BLaER1 (cell line): ENCODE data around the gene IGFALS.

Source experiments
- H3K27ac ChIP-seq: shearing (Covaris generic); formaldehyde crosslinking; 2 replicates; pipeline ENCODE4 v1.8.1; 2022
- H3K27me3 ChIP-seq: shearing (Covaris generic); formaldehyde crosslinking; 2 replicates; pipeline ENCODE4 v1.8.1; 2022
- H3K36me3 ChIP-seq: shearing (Covaris generic); formaldehyde crosslinking; 2 replicates; pipeline ENCODE4 v1.8.1; 2022
- H3K4me1 ChIP-seq: shearing (Covaris generic); formaldehyde crosslinking; 2 replicates; pipeline ENCODE4 v1.8.1; 2022
- H3K4me2 ChIP-seq: shearing (Covaris generic); formaldehyde crosslinking; 2 replicates; pipeline ENCODE4 v1.8.1; 2022
- H3K4me3 ChIP-seq: shearing (Covaris generic); formaldehyde crosslinking; 2 replicates; pipeline ENCODE4 v1.8.1; 2022
- H3K9ac ChIP-seq: shearing (Covaris generic); formaldehyde crosslinking; 2 replicates; pipeline ENCODE4 v1.8.1; 2022
- H3K9me3 ChIP-seq: shearing (Covaris generic); formaldehyde crosslinking; 2 replicates; pipeline ENCODE4 v1.8.1; 2022
- H4K20me1 ChIP-seq: shearing (Covaris generic); formaldehyde crosslinking; 2 replicates; pipeline ENCODE4 v1.8.1; 2022
- Cebpa-rat ChIP-seq: shearing (Covaris generic); IDR thresholded peaks from 2 replicates; pipeline ENCODE4 v1.8.1; 2022

The IGFALS gene

GRCh38 chr16:1749152-1750117 lies 44.1 kb downstream of the IGFALS start:
- peaks cover 97% of the 10 kb centered on the region for H3K36me3 ChIP-seq

GRCh38 chr16:1747934-1748333 lies 45.6 kb downstream of the IGFALS start:
- H3K4me2 ChIP-seq = no peak overlapping the region
- H3K36me3 ChIP-seq = peaks cover 99% of the 10 kb centered on the region

More at GRCh38 chr16:1749152-1750117, 44.1 kb downstream of the IGFALS start:
- TF ChIP-seq Cebpa-rat = no peak
- no peak overlapping the region for H3K4me3 ChIP-seq
- H3K9ac ChIP-seq = no peak overlapping the region
- H3K27ac ChIP-seq = no peak overlapping the region
- peaks cover 56% of the 10 kb centered on the region for H4K20me1 ChIP-seq
- peaks cover 12% of the 10 kb centered on the region for H3K4me1 ChIP-seq
- no peaks in the 10 kb centered on the region for H3K27me3 ChIP-seq
- H3K4me2 ChIP-seq = no peak overlapping the region
- no peaks in the 10 kb centered on the region for H3K9me3 ChIP-seq

GRCh38 chr16:1746693-1747195 lies 46.8 kb downstream of the IGFALS start:
- Histone ChIP-seq H3K4me1 (peaks cover 12% of the 10 kb centered on the region), H3K36me3 (peaks cover 99% of the 10 kb centered on the region), H3K27me3 (no peaks in the 10 kb centered on the region), H3K9me3 (no peaks in the 10 kb centered on the region), H4K20me1 (peaks cover 78% of the 10 kb centered on the region), H3K27ac (no peak overlapping the region), H3K4me2 (no peak overlapping the region), H3K9ac (no peak overlapping the region), H3K4me3 (no peak overlapping the region)
- no peak for TF ChIP-seq Cebpa-rat

More at GRCh38 chr16:1747934-1748333, 45.6 kb downstream of the IGFALS start:
- H3K27ac ChIP-seq = no peak overlapping the region
- H3K9ac ChIP-seq = no peak overlapping the region
- H3K9me3 ChIP-seq = no peaks in the 10 kb centered on the region
- TF ChIP-seq Cebpa-rat = no peak
- H4K20me1 ChIP-seq = peaks cover 71% of the 10 kb centered on the region
- H3K4me3 ChIP-seq = no peak overlapping the region
- H3K4me1 ChIP-seq = peaks cover 12% of the 10 kb centered on the region
- no peaks in the 10 kb centered on the region for H3K27me3 ChIP-seq

- TF ChIP-seq Cebpa-rat = no peak
- Histone ChIP-seq H3K9me3 (no peaks in the 10 kb centered on the region), H3K27ac (peak overlapping the region; percentile 23; the same call in 1 of the 2 replicates), H3K36me3 (peaks cover 99% of the 10 kb centered on the region), H3K4me3 (no peak overlapping the region), H3K27me3 (no peaks in the 10 kb centered on the region), H3K9ac (0 out of 2 replicates have a peak overlapping the region, but pooled peaks have one; percentile 32), H3K4me2 (peak overlapping the region; percentile 32; the same call in 1 of the 2 replicates), H3K4me1 (peaks cover 12% of the 10 kb centered on the region), H4K20me1 (peaks cover 78% of the 10 kb centered on the region)
Observed at GRCh38 chr16:1745900-1746692, 47.4 kb downstream of the IGFALS start.

- no peaks in the 10 kb centered on the region for H3K27me3 ChIP-seq
- 0 out of 2 replicates have a peak overlapping the region, but pooled peaks have one; percentile 32 for H3K9ac ChIP-seq
- no peaks in the 10 kb centered on the region for H3K9me3 ChIP-seq
- H3K36me3 ChIP-seq = peaks cover 99% of the 10 kb centered on the region
- H3K4me1 ChIP-seq = peaks cover 12% of the 10 kb centered on the region
- peak overlapping the region; percentile 23; the same call in 1 of the 2 replicates for H3K27ac ChIP-seq
- H3K4me2 ChIP-seq = peak overlapping the region; percentile 32
- H4K20me1 ChIP-seq = peaks cover 79% of the 10 kb centered on the region
- no peak for TF ChIP-seq Cebpa-rat
- H3K4me3 ChIP-seq = no peak overlapping the region
Observed at GRCh38 chr16:1745181-1745899, 48.2 kb downstream of the IGFALS start.

- Histone ChIP-seq H3K9me3 (peaks cover 3% of the 10 kb centered on the region; the same call in 1 of the 2 replicates), H3K27me3 (no peaks in the 10 kb centered on the region), H4K20me1 (peaks cover 78% of the 10 kb centered on the region), H3K4me2 (no peak overlapping the region), H3K4me1 (peaks cover 12% of the 10 kb centered on the region), H3K27ac (no peak overlapping the region), H3K9ac (0 out of 2 replicates have a peak overlapping the region, but pooled peaks have one; percentile 19), H3K4me3 (no peak overlapping the region), H3K36me3 (peaks cover 96% of the 10 kb centered on the region)
- TF ChIP-seq Cebpa-rat = no peak
Observed at GRCh38 chr16:1744338-1744840, 49.1 kb downstream of the IGFALS start.

- 0 out of 2 replicates have a peak overlapping the region, but pooled peaks have one; percentile 19 for H3K9ac ChIP-seq
- peaks cover 75% of the 10 kb centered on the region for H4K20me1 ChIP-seq
- no peak overlapping the region for H3K4me2 ChIP-seq
- peaks cover 12% of the 10 kb centered on the region for H3K4me1 ChIP-seq
- H3K9me3 ChIP-seq = peaks cover 10% of the 10 kb centered on the region; the same call in 1 of the 2 replicates
- H3K27ac ChIP-seq = no peak overlapping the region
- no peak overlapping the region for H3K4me3 ChIP-seq
- no peaks in the 10 kb centered on the region for H3K27me3 ChIP-seq
- TF ChIP-seq Cebpa-rat = no peak
- peaks cover 89% of the 10 kb centered on the region for H3K36me3 ChIP-seq
Observed at GRCh38 chr16:1743376-1744337, 49.8 kb downstream of the IGFALS start.
